ENCODE data around the gene PSMG1. TPM values are rescaled to one million over a fixed set of nuclear protein-coding genes. Genes with fewer than 3 reads are reported as not detected.
"Not testable (repeated sequence)": the region's sequence is repeated elsewhere in the genome, so short reads cannot be mapped to it uniquely, and the experiment has no call there.

The PSMG1 gene
- total RNA-seq, 1 donor from 2014 or later: 17.4 TPM

DNA sequence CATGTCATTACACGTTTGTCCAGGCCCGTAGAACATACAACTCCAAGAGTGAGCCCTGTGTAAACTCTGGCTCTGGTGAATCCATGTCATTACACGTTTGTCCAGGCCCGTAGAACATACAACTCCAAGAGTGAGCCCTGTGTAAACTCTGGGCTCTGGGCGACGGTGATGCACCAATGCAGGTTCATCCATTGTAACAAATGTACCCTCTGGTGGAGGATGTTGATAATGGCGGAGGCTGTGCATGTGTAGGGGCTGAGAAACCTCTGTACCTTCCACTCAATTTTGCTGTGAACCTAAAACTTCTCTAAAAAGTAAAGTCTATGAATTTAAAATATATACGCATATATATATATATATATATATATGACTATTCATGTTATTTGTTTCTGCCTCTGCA lies 47.1 kb downstream of the PSMG1 start:
- DNase-seq; ATAC-seq (ENCODE audit: poor library complexity); intact Hi-C loops (cut with DNase I): not testable (repeated sequence)

DNA sequence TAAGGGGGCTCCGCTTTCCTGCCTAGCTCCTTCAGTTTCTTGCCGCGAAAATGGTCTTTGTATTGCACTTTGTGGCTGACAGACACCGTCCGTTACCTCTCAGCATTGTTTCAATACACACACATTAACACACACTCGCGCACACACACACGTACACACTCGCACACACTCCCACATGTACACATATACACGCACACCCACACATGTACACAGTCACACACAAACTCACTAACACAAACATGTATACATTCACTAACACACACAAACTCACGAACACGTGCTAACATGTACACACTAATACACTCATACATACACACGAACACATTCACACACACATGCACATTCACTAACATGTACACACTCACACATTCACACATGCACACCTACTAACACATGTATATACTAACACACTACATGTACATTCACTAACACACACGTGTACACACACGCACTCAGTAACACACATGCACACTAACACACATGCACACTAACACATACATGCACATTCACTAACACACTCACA lies 48.9 kb downstream of the PSMG1 start:
- DNase-seq (no peak), ATAC-seq (ENCODE audit: poor library complexity) (no peak)
- intact Hi-C loops (cut with DNase I): no loop called here

DNA sequence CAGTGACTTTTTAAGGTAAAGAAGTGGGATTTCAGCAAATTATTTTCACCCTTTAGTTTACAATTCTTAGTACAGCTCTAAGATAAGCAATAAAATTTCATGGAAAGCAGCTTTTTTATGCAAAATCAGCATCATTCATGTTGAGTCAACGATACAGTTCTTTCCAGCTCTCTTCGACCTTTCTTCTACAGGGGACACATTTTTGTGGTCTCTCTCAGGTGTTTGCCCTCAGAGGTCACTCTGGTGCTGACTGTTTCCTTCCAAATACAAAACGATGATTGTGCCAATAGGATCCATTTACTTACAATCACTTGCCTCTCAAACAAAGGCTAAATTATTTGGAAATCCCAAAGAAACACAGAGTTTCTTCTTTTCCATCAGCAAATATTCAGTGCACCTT lies 51.0 kb downstream of the PSMG1 start:
- intact Hi-C loops (cut with DNase I): no loop called here
- DNase-seq: no peak
- ATAC-seq (ENCODE audit: poor library complexity): no peak

DNA sequence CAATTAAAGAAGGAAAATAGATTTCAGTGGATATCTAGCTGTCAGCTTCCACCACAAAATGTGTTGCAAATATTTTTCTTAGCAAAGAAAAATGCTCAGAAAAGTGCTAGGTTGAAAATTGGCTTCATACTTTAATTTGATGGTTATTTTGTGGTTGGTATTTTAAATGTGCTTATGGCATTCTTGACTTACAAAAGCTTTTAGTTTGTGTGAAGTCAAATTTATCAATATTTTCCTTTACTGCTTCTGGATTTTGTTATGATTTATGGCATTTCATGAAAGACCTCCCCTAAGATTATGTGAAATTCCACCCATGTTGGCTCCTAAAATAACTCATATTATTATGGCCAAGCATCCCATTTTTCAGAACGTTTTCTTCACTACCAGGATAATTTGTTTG lies 51.5 kb downstream of the PSMG1 start:
- intact Hi-C loops (cut with DNase I): no loop called here

DNA sequence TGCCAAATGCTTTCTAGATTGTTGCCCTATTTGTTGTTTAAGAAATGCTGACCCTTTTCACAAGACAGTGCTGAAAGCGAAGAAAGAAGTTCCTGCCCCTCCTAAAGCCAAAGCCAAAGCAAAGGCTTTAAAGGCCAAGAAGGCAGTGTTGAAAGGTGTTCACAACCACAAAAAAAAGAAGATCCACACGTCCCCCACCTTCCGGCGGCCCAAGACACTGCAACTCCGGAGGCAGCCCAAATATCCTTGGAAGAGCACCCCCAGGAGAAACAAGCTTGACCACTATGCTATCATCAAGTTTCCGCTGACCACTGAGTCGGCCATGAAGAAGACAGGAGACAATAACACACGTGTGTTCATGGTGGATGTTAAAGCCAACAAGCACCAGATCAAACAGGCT lies 55.7 kb downstream of the PSMG1 start:
- DNase-seq (no peak), ATAC-seq (ENCODE audit: poor library complexity) (no peak)
- intact Hi-C loops (cut with DNase I): loop anchor here (2.0 kb wide), 1 partner anchor 323 kb away; the partner anchor contains the start of gene ETS2

More for the DNA sequence above, 51.5 kb downstream of the PSMG1 start:
- no peak for ATAC-seq (ENCODE audit: poor library complexity)
- DNase-seq: no peak

DNA sequence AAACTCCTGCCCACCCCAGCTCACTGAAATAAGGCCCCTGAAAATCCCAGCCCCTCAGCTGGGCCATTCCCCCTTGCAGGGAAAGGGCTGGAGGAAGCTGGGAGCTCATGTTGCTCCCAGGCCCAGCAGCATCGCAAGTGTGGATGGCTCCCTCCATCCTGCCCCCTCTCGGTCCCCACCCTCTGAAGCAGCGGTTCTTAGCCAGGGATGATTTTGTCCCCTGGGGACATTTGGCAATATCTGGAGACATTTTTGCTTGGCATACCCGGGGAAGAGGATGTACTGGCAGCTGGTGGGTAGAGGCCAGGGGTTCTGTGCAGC lies 56.8 kb downstream of the PSMG1 start:
- intact Hi-C loops (cut with DNase I): loop anchor here (2.0 kb wide), 1 partner anchor 322 kb away; the partner anchor contains the start of gene ETS2
- peak; percentile 14 for ATAC-seq (ENCODE audit: poor library complexity)
- no peak for DNase-seq

DNA sequence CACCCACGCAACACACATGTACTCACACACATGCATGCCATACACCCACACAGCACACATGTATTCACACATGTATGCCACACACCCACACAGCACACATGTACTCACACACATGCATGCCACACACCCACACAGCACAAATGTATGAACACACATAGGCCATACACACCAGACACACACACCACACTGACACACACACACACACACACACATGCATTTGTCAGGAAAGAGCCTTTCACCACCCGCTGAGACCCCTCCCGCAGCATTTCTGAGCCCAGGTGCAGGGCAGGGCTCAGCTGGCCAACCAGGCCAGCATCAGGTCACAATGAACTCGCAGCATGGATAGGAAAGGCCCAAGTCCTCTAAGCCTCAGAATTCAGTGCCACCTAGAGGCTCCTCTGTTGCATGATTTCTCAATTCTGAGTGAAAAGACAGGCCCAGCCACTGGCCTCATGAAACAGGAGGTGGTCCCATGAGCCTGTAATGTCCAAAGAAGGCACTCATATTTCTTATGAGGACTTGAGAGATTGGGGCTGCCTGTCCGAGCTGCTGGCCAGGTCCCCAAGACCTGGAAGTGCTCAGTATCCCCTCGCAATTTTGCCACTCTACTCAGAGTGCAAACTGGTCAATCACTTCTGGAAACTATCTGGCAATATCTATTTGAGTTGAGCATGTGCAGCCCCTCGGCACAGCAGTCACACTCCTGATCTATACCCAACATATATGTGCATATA lies 57.3 kb downstream of the PSMG1 start:
- peak; percentile 94 for ATAC-seq (ENCODE audit: poor library complexity)
- intact Hi-C loops (cut with DNase I): loop anchor here (2.0 kb wide), 1 partner anchor 321 kb away; the partner anchor contains the start of gene ETS2
- DNase-seq: no peak

Other genes starting within 250 kb of the PSMG1 start
- 29.1 TPM for gene BRWD1, start 130.2 kb upstream of the PSMG1 start, total RNA-seq
- gene HMGN1, start 165.6 kb upstream of the PSMG1 start, total RNA-seq: 54.5 TPM